HG02885 (cell line): Measurements from ENCODE around the gene OR4K1.
"Not testable (repeated sequence)": the region's sequence is repeated elsewhere in the genome, so short reads cannot be mapped to it uniquely, and the experiment has no call there.

ENCODE experiments used
- ATAC-seq: cut with Tn5 transposase; IDR thresholded peaks from one replicate; pipeline ENCODE4 v1.9.1; 2021; ENCODE audit warnings: mild to moderate bottlenecking; ENCODE audit not compliant: unreplicated experiment, poor library complexity

OR4K1 gene

GRCh38 chr14:19930617-19931016, at the start of gene OR4K1:
TSS of gene OR4K1 (plus strand) at chr14:19930917. CDS start at chr14:19935667, 4,750 bp downstream.
- no peak for ATAC-seq

GRCh38 chr14:19895282-19895681, 35.4 kb upstream of the OR4K1 start:
- no peak for ATAC-seq

- ATAC-seq, result no peak
These were observed 29.7 kb upstream of the OR4K1 start for GRCh38 chr14:19900999-19901398.

GRCh38 chr14:19902409-19902808, 28.3 kb upstream of the OR4K1 start:
- ATAC-seq, result no peak

GRCh38 chr14:19906665-19907064, 24.1 kb upstream of the OR4K1 start:
- ATAC-seq, result no peak

- ATAC-seq, result no peak
These were observed 19.6 kb upstream of the OR4K1 start for GRCh38 chr14:19911114-19911513.

GRCh38 chr14:19917243-19917642, 13.5 kb upstream of the OR4K1 start:
- no peak for ATAC-seq

- no peak for ATAC-seq
These were observed 12.7 kb upstream of the OR4K1 start for GRCh38 chr14:19917955-19918518.

GRCh38 chr14:19918553-19919264, 12.0 kb upstream of the OR4K1 start:
- no peak for ATAC-seq

GRCh38 chr14:19920021-19920657, 10.6 kb upstream of the OR4K1 start, which contains the start of gene OR4K5:
TSS of gene OR4K5 (plus strand) at chr14:19920607. CDS start at chr14:19920607, 0 bp downstream.
- ATAC-seq, result no peak

- no peak for ATAC-seq
These were observed 11.0 kb downstream of the OR4K1 start for GRCh38 chr14:19941668-19942067.

- ATAC-seq, result no peak
These were observed 16.8 kb downstream of the OR4K1 start for GRCh38 chr14:19947413-19948090.

- no peak for ATAC-seq
These were observed 18.5 kb downstream of the OR4K1 start for GRCh38 chr14:19949218-19949617.

- ATAC-seq, result not testable (repeated sequence)
These were observed 39.0 kb downstream of the OR4K1 start for GRCh38 chr14:19969735-19970134.

GRCh38 chr14:19974844-19975243, 44.1 kb downstream of the OR4K1 start:
- no peak for ATAC-seq

GRCh38 chr14:19975291-19975690, 44.6 kb downstream of the OR4K1 start, which contains the start of gene OR4K15:
TSS of gene OR4K15 (plus strand) at chr14:19975591. CDS start at chr14:19975591, 0 bp downstream.
- no peak for ATAC-seq
